Kidney glomerular epithelial cell (primary cell): ENCODE data around the gene DCAF12.

Experiments used
- DNase-seq: peaks from one replicate; lab custom pipeline; 2025; lab: John Stamatoyannopoulos, UW

The DCAF12 gene

GRCh38 chr9:34125681-34126206 is 754 bp downstream of the DCAF12 start:
- DNase-seq = peak; percentile 19

DNA sequence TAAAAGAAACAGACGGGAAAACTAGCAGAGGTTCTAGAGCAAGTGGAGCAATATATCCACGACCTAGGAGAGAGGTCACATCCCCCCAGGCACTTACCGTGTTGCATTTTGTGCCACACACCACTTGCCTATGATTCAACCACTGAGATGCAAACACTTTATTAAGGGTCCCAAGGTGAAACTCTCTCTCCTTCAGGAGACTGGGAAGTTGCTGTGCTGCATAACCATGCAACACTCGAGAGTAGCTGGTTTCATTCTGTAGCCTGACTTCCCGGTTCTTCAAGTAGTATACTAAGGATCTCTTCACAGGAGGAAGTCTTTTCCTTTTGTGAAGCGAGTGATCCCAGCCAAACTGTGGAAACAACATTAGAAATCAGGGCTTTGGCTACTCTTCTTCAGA is 1.6 kb downstream of the DCAF12 start:
- DNase-seq = no peak

GRCh38 chr9:34124099-34124498 is 2.4 kb downstream of the DCAF12 start:
- DNase-seq = no peak

- no peak for DNase-seq
Measured at GRCh38 chr9:34123682-34124081, 2.8 kb downstream of the DCAF12 start.

DNA sequence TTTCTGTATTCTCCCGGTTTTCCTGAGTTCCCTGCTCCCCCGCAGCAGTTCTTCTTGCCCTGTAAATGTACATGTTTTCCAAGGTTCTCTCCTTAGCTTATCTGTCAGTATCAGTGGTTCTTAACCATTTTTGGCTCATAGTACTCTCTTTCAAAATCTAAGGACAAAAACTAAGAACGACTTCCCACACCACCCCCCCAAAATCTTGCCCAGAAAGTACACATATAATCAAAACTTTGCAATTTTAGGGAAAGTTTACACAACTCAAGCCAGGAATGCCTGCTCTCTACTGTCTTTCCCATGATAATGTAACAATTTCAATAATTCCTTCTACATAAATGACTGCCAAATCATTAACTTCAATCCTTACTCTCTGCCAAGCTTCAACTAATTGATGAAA is 4.5 kb downstream of the DCAF12 start:
- no peak for DNase-seq

- no peak for DNase-seq
Measured at GRCh38 chr9:34119713-34120112, 6.8 kb downstream of the DCAF12 start.

- DNase-seq = no peak
Measured at GRCh38 chr9:34114436-34114835, 12.1 kb downstream of the DCAF12 start.

DNA sequence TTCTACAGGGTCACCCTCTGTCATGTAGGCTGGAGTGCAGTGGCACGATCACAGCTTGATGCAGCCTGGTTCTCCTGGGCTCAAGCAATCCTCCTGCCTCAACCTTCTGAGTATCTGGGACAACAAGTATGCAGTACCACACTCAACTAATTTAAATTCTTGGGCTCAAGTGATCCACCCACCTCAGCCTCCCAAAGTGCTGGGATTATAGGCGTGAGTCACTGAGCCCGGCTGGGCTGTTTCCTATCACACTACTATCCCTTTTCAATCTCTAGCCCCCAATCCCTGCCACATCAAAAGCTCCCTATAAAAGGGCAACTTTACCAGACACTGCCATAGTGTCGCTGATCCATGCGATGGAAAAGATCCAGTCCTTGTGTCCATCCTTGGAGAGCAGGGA is 20.4 kb downstream of the DCAF12 start:
- DNase-seq = no peak

- no peak for DNase-seq
Measured at GRCh38 chr9:34102796-34103195, 23.7 kb downstream of the DCAF12 start.

DNA sequence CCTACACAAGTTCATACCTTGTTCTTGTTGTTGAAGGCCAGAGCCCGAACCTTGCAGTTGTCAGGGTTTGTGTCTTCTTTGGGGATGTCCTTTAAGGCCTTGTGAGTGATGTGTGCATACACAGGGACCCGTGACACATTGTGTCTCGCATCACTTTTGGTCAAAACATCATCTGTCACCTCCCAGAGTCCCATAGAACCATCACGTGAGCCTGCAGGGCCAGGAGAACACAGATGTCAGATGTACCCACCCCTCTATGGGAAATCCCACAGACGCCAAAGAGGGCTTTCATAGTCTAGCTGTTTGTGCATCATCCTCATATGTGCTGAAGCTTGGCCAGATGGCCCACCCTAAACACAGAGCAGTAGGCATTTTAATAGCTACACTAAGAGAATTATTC is 28.2 kb downstream of the DCAF12 start:
- no peak for DNase-seq

DNA sequence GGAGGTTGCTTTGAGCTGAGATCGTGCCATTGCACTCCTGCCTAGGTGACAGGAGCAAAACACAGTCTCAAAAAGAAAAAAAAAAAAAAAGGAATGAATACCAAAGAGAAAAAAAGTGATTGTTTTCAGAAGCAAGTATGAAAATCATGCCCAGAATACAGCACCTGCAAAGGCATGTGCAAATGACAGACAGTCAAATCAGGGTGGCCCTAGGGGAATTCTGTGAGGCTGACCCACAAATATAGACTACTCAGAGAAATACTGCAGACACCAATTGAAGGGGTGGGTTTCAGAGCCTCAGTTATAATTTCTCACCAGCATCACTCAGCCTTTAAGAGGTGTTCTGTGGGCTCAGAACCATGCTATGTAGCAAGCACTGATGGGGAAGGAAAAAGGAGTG is 28.6 kb downstream of the DCAF12 start:
- DNase-seq = no peak

DNA sequence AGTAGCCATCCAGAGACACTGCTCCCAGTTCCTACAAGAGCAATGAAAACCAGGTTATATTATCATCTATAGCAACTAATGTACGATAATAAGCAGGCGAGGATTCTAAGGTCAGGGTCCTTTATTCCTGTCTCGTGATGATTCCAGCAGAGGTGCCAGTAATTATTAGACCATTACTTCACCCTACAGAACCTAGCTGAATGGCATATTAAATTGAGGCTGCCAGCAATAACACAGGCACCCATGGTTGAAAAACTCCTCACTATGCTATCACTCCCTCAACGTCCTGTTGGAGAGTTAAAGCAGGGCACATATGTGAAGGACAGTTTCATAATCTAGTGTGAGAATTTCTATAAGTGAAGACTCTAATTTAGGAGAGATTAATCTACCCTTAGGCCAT is 29.7 kb downstream of the DCAF12 start:
- DNase-seq = no peak

GRCh38 chr9:34093578-34093977 is 32.9 kb downstream of the DCAF12 start:
- DNase-seq = no peak

GRCh38 chr9:34089311-34089710 is 37.2 kb downstream of the DCAF12 start:
- no peak for DNase-seq

DNA sequence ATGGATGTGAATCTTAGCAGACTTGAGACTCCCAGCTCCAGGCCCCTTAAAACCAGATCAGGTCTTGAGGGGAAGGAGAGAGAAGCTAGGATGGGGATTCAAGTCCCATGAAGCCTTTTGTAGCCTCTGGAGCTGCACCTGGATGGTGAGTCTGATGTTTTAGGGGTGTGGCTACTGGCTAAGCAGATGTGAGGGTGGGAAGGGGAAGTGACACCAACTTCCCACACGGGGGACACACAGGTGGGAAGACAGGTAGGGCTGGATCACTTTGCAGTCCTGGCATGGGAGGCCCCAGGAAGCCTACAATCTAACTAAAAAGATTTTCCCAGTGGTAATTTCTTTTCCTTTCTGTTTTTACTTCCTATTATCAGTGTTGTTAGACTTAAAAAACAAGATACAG is 39.1 kb downstream of the DCAF12 start:
- no peak for DNase-seq

DNA sequence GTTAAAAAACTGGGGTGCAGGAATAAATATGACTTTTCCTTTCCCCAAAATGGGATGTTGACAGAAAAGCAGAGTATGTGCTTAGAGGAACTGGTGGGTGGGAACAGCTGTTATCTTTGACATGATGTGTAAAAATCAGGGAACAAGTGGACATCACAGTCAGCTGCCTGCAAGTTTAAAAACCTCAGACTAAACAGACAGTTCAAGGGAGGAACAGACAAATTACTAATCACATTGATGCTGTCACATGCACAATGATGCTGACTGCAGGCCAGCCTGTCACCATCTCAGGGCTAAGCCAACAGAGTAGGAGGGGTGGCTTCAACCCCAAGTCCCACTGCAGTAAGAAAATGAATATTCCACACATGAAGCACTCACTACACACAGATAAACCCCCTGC is 39.6 kb downstream of the DCAF12 start:
- DNase-seq = no peak

DNA sequence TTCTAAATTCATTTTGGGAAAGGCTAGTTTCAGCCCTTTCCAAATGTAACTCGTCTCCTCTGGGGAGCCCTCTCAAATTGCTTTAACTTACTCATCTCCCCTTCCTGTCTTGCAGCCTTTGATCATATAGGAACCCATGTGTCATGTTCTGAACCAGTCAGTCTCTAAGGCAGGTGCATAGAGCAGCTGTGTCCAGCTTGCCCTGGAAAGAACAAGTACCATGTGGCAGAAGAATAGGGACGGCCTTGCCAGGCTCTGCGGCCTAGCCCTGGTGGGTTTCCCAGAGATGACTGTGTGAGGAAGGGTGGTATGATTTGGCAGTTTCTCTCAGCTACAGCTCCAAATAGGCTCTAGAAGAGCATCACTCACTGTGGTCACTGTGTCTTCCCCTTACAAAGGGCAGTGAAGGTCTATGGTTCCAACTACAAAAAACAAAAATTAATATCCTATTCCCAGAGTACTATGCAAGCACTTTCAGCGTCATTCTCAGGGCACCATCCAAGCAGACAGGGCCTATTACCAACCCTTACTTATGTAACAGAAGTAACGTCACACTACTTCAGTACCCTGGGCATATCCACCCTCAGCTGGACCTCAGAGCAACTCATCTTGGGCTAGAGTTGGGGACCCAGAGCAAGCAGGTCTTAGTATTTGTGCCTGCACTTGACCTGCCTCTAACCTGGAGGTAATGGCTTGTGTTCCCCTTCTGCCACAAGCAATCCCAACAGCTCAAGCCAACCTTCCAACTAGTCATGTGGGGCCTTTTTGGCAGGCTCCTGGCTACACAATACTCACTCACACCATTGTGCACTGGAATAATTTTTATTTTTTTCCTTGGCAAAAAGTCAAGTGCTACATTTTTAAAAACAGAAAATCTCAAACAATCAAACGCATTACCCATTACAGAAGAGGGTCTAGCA is 40.7 kb downstream of the DCAF12 start:
- DNase-seq = no peak

GRCh38 chr9:34084562-34084961 is 41.9 kb downstream of the DCAF12 start:
- DNase-seq = no peak

DNA sequence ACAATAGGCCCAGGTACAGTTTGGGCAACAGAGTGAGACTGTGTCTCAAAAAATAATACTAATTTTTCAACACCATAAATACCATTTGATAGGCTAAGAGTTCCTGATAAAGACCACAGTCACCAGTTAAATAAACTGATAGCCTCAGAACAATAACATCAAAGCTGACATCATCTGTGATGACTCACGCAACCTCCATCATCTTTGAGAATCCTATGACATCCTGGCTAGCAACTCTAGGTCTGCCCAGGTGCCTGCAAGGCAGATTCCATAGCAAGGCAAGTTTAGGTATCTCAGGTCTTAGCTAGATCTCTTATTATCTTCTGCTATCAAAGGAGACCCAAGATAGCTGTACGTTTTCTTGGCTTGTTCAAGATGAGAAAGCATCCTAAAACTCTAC is 47.3 kb downstream of the DCAF12 start:
- peak; percentile 53 for DNase-seq

DNA sequence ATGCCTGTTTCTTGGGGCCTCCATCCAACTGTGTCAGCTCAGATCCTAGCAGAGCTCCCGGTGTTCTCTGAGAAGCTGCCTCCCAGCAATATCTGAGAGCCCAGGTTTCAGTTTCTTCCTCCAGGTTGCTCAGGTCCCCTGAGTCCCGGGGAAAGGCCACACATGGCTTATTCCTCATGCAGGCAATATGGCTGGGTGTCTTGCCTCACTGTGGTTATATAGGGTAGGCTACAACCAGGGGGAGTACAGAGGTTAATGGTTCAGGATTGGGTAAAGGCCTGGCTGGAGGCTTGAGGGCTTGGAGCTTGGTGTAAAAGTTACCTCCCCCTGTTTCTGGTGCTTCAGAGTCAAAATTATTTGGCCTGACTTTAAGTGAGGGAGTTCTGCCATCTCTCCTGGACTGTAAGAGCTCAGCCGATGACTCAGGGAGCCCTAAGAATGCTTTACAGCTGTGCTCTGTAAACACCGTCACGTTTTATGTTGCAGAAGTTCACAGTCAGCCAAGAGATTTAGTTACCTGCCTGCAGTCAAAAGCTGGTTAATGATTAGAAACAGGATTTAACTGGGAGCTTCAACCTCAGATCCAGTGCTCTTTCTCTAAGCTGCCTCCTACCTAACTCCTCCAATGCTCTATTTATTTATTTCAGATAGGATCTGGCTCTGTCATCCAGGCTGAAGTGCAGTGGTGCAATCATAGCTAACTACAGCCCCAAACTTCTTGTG is 53.5 kb downstream of the DCAF12 start:
- peak; percentile 91 for DNase-seq

DNA sequence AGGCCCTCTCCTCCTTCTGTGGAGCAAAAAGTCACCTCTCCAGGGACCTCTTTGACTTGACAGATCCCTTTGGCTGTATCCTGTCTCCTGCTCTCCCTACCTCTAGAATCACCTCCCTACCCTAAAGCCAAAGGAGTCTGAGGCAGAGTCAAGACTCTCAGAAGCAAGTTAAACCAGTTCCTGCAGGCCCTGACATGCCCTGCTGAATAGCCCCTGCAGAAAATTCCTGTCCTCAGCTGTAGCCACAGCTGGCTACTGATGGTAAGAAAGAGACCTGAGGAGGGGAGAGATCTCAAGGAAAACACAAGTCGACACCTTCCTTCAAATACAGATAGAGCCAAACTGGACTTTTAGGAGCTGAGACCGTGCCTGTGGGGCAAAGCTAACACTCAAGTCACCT is 54.1 kb downstream of the DCAF12 start:
- DNase-seq = no peak

DNA sequence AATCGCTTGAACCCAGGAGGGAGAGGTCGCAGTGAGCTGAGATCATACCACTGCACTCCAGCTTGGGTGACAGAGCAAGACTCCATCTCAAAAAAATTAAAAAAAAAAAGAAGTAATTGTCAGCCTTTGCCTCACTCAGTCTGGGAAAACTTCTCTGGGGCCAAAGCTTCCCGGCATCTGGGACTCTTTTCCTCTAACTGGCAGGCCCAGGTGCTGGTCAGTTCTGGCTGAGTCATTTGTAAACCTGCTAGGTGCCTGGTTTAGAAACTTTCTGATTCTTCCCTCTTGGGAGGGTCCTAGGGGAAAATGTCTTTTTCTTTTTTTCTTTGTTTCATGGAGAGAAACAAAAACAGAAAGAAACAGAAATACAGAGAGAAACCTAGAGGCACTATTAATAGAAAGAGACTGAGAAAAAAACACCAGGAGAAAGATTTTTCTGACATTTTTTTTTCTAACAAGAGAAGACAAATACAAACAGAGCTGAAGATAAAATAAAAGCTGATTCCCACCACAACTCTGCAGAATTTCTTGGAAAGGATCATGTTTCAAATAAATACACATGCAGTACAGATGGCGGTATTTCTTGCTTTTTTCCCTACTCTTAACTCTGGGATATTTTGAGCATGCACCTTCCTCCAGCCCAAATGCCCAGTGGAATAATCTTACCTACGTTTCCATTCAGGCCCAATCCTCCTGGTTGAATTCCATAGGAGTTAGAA is 55.7 kb downstream of the DCAF12 start:
- no peak for DNase-seq

DNA sequence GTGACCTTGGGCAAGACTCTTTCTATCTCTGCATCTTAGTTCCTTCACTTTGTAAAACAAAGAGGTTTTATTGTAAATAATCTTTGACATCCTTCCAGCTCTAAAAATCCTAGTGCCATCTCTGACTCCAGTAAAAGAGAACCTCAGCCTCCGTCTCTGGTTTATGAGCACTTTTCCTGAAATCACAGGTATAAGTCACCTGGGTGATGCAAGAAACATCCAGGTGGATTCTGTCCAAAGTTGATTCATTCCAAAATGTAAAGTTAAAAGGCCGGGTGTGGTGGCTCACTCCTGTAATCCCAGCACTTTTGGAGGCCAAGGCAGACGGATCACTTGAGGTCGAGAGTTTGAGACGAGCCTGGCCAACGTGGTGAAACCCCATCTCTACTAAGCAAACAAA is 56.7 kb downstream of the DCAF12 start:
- no peak for DNase-seq
